ENCODE results near the gene PLK3.
"Not testable (repeated sequence)": the region's sequence is repeated elsewhere in the genome, so short reads cannot be mapped to it uniquely, and the experiment has no call there.

- TF ChIP-seq CTCF (IDR thresholded peaks at IDR 0.05 in 2 of 3, conservative IDR thresholded peaks at IDR 0.05 in 1 of 3; ENCODE audit: borderline replicate concordance in 1 of 3, insufficient read depth in 1 of 3, low read depth in 2 of 3, low read length in 2 of 3); ATF3 (IDR thresholded peaks at IDR 0.05); EZH2phosphoT487 (IDR thresholded peaks at IDR 0.05; ENCODE audit: borderline replicate concordance); CBX3 (IDR thresholded peaks at IDR 0.05; ENCODE audit: low read depth); SIN3A (IDR thresholded peaks at IDR 0.05; ENCODE audit: low read depth); POLR2A (IDR thresholded peaks at IDR 0.05; ENCODE audit: borderline replicate concordance, extremely low read depth, insufficient read depth, insufficient read length); RAD21 (IDR thresholded peaks at IDR 0.05; ENCODE audit: low read depth); EZH2 (IDR thresholded peaks at IDR 0.05); MAX (IDR thresholded peaks at IDR 0.05); YY1 (IDR thresholded peaks at IDR 0.05; ENCODE audit: extremely low read depth, insufficient replicate concordance, low read depth, low read length); ZNF274 (IDR thresholded peaks at IDR 0.05; ENCODE audit: low read depth, low read length); REST (IDR thresholded peaks at IDR 0.05; ENCODE audit: low read depth); TCF7L2 (IDR thresholded peaks at IDR 0.05; ENCODE audit: borderline replicate concordance, extremely low read depth, insufficient read depth, insufficient read length): not testable (repeated sequence)
Observed at GRCh38 chr1:44838294-44838693, 38.1 kb downstream of the PLK3 start.
